ENCODE data around the gene MYORG. TPM values are rescaled to one million over a fixed set of nuclear protein-coding genes. Genes with fewer than 3 reads are reported as not detected.
"Not testable (repeated sequence)": the region's sequence is repeated elsewhere in the genome, so short reads cannot be mapped to it uniquely, and the experiment has no call there.

MYORG gene
- total RNA-seq, 2 experiments from 2014 or later = 3.3 to 3.8 TPM

DNA sequence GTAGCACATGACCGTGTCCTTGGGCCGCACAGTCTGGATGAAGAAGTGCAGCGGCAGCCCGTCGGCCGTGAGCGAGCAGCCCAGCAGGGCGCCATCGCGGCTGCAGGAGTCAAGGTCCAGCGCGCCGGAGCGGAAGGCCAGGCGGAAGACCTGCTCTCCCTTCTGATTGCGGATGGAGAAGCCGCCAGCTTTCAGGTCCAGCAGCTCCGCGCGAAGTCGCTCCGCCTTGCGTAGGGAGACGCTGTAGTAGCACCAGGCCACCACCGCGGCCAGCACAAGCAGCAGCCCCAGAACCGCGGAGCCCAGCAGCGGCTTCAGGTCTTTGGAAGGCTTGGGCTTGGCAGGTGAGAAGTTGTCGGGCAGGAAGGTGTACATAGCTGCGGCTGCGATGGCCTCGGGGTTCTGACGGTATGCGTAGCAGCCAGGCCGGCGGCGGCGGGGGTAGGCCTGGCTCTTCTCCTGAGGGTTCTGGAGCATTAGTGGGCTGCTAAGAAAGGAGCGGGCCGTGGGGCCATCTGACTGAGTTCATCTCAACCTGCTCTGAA is 4.2 kb downstream of the MYORG start:
- CTCF ChIA-PET = interaction anchor here (0.6 to 1.1 kb wide), 2 partner anchors 15 to 97 kb away, joined by 3 to 5 read pairs; no protein-coding TSS in a partner anchor
- POLR2A ChIA-PET = no interaction called here

DNA sequence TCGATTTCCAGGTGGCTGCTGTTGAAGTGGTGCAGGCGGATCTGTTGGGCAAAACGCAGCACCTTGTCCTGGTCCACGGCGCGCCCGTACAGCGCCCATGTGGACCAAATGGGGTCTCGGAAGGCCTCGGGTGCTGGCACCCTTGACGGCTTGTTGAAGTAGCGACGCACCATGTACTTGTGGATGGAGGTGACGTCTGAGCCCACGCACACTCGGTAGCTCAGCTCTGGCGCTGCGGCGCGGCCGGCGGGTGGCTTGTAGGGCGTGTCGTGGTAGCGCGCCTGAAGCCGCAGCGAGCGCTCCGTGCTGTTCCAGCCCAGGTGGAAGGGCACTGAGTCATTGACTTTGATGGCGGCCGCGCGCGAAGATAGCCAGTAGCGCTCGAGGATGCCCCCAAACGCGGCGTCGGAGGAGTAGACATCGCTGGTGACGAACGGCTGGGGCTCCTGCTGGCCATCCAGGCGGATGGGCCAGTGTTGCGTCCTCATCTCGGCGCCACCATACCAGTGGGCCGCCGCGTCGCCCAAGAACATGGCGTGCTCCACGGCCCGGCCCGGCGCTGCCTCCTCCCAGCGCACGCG is 4.7 kb downstream of the MYORG start:
- POLR2A ChIA-PET = no interaction called here
- CTCF ChIA-PET = interaction anchor here (1.1 kb wide), 1 partner anchor 15 kb away, joined by 3 read pairs; no protein-coding TSS in a partner anchor

DNA sequence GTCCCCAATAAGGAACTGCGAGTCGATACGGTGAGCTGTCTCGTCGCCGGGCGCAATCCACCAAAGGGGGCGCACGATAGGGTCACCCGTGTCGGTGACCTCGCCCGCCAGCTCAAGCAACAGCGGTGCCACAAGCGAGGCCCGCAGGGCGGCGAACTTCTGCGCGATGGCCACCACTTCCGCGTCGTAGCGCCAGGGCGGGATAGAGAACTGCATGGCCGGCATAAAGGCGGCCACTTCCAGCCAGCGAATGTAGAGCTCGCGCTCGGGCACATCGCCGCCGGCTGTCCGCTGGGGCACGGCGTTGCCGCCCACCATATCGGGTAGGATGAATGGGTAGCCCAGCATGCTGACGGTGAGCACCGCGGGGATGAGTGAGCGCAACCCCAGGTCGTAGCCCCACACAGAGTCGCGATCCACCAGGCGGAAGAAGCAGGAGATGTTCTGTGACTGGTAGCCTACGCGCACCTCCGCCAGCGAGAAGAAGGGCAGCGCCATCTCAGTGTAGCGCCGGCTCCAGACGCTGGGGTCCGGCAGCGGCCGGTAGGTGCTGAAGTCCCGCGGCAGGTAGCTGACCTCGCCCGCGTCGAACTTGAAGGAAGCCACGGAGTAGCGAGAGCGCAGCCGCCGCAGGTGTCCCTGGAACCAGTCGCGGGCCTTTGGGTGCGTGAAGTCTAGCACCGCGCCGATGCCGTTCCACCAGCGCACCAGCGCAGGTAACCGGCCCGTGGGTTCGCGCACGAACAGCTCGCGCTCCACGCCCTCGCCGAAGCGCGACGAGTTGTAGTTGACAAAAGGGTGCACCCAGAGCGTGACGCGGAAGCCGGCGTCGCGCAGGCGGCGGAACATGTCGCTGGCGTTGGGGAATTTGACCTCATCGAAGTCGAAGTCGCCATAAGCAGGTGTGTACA is 5.5 kb downstream of the MYORG start:
- CTCF ChIA-PET = no interaction called here
- POLR2A ChIA-PET = no interaction called here

DNA sequence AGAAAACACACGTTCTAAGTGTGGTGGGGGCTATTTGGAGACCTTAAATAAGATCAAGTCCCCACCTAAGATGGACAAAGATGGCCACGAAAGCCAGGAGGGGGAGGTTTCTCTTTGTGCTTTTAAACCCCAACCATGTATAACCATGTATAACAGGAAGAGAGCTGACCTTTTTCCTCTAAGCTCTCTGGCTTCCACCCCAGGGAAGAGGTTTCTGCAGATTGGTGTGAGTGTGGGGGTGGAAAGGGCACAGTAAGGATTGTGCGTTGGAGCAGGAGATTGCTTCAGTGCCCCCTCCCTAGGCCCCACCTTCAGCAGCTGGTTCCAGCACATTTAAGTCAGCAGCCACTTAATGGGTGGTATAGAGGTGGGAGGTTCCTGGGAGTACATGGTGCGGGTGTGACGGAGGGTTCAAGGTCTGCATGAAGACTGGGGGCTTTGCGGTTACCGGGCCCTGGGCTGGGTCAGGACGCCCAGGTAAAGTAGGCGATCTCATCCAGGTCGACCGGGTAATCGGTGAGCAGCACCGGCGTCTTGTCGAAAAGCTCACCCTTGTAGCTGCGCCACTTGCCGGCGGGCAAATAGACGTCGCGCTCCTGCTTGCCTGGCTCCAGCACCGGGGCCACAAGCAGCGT is 6.2 kb downstream of the MYORG start:
- POLR2A ChIA-PET = no interaction called here

DNA sequence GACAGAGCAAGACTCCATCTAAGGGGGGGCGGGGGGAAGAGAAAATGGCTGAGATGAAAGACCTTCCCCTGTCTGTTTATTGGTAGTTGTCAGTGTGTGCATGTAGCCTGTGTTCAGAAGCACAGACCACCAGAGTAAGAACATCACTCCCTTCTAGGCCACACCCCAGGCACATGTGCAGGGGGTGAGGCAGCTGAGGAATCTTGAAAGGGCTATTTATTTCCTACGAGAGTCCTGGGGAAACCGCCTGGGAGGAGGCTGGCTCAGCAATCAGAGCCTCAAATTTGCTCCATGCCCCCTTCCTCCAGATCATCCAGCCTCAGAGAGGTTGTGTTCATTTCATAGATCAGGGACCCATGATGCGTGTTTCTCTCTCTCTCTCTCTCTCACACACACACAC is 7.1 kb downstream of the MYORG start:
- CTCF ChIA-PET = interaction anchor here (0.6 kb wide), 1 partner anchor 25 kb away, joined by 4 read pairs; no protein-coding TSS in a partner anchor
- POLR2A ChIA-PET = no interaction called here

More for the DNA sequence above, 6.2 kb downstream of the MYORG start:
- CTCF ChIA-PET = no interaction called here

DNA sequence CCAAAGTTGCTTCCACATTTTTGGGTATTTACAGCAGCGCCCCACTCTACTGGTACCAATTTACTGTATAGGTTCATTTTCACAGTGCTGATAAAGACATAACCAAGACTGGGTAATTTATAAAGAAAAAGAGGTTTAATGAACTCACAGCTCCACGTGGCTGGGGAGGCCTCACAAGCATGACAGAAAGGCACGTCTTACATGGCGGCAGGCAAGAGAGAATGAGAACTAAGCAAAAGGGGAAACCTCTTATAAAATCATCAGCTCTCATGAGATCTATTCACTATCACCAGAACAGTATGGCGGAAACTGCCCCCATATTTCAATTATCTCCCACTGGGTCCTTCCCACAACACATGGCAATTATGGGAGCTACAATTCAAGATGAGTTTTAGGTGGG is 7.9 kb downstream of the MYORG start:
- CTCF ChIA-PET = interaction anchor here (0.6 kb wide), 1 partner anchor 26 kb away, joined by 4 read pairs; no protein-coding TSS in a partner anchor
- POLR2A ChIA-PET = not testable (repeated sequence)

DNA sequence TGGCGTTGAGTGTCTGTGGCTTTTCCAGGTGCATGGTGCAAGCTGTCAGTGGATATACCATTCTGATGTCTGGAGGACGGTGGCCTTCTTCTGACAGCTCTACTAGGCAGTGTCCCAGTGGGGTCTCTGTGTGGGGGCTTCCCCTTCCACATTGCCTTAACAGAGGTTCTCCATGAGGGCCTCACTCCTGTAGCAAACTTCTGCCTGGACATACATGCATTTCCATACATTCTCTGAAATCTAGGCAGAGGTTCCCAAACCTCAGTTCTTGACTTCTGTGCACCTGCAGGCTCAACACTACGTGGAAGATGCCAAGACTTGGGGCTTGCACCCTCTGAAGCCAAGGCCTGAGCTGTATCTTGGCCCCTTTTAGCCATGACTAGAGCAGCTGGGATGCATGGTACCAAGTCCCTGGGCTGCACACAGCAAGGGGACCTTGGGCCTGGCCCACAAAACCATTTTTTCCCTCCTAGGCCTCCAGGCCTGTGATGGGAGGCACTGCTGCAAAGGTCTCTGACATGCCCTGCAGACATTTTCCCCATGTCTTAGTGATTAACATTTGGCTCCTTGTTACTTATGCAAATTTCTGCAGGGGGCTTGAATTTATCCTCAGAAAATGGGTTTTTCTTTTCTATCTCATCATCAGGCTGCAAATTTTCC is 8.8 kb downstream of the MYORG start:
- CTCF ChIA-PET, POLR2A ChIA-PET: not testable (repeated sequence)

DNA sequence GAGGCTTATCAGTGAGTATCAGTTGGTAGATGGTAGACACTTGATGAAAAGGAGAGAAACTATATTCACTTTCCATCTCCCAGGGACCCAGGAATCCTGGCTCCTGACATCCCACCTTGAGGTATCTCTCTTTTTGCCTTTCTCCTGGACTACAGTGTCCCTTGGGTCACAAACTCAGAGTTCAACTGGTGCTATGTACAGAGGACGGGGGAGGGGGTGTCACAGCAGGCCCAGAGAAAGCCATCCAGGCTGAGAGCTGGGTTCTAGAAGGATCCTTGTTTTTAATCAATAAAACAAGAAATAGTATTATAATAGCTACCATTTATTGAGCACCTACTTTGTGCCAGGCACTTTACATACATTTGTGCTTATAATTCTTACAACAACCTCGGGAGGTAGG is 10.3 kb downstream of the MYORG start:
- CTCF ChIA-PET = interaction anchor here (1.1 kb wide), 1 partner anchor 9 kb away, joined by 3 read pairs; no protein-coding TSS in a partner anchor

DNA sequence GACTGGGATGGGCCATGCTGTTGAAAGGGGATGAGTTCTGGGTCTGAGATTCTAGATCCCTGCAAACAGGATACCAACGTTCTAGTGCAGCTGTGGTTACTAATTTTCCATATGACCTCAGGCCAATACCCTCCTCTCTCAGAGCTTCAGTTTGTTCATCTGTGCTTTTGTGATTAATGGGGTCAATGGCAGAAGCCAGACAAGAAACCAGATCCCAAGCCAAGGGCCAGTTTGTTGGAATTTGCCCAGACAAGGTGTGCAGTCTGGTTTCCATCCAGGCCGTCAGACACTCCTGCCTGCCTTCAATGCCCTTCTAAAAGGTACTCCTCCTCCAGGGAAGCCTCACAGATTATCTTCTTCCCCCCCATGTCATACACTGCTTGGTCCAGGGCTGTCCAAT is 11.4 kb downstream of the MYORG start:
- POLR2A ChIA-PET = no interaction called here

More for the DNA sequence above, 10.3 kb downstream of the MYORG start:
- POLR2A ChIA-PET = no interaction called here

DNA sequence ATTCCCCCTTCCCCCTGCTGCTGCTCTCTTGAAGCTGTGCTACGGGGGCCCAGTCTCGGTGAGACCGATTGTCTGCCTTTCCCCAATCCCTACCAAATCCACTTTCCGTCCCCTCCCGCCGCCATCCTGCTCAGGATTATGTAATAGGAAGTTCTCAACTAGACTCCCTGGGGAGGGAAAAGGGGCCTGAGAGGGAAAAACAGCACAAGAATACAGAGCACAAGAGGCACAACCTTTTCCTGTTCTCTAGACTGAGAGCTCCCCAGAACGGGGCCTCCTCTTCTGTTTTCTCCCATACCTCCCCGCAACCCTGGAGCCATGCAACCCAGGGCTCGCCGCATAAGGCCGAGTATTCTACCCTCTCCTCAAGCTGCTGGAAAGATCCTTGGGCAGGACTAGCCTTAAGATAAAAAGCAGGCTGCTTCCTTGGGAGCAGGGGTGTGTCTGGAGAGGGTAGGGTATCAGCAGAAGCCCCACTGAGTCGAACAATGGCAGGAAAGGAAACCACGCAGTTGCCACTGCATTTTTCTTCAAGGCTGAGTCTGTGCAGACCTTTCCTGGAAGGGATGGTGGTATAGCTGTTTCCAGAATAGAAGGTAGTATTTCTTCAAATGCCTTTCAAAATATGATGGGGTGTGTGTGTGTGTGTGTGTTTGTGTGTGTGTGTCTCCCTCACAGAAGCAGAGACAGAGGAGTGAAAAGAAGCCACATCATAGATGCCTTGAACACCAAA is 12.9 kb downstream of the MYORG start:
- CTCF ChIA-PET = no interaction called here
- POLR2A ChIA-PET = no interaction called here

More for the DNA sequence above, 11.4 kb downstream of the MYORG start:
- CTCF ChIA-PET = no interaction called here

DNA sequence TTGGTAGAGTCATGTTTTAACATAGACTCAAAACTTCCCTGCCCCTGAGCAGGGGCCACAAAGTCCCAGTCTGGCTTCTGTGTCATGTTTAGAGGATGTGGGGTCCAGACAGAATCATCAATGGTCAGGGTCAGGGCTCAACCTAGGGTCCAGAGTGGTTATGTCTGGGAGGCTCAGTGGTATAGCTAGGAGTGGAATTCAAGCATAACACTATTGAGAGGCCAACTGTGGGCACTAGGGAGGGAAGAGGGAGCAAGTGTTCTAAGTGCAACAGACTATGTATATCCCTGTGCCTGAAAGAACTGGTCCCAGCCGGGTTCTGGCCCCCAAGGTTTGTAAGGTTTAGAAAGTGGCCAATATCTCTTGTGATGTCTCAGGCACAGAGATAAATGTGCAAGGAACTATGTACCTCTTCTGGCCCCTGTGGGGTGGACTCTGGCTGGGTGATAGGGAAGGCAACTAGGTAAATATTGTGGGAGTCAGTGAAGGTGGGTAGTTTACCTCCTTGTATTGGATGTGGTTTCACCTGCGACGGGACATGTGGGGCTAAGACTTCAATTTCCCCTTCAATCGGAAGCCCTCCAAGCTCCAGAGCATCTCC is 14.0 kb downstream of the MYORG start:
- ChIA-PET CTCF (interaction anchor here (0.8 kb wide), 1 partner anchor 217 kb away, joined by 3 read pairs; no protein-coding TSS in a partner anchor), POLR2A (no interaction called here)

DNA sequence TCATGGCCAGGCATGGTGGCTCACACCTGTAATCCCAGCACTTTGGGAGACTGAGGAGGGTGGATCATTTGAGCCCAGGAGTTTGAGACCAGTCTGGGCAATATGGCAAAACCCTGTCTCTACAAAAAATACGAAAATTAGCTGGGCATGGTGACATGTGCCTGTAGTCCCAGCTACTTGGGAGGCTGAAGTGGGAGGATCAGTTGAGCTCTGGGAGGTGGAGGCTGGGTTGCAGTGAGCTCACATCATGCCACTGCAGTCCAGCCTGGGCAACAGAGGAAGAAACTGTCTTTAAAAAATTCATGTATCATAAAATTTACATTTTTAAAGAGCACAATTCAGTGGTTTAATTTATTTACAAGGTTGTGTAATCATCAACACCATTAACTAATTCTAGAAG is 23.7 kb downstream of the MYORG start:
- CTCF ChIA-PET = not testable (repeated sequence)
- POLR2A ChIA-PET = interaction anchor here (0.7 kb wide), 1 partner anchor 186 kb away, joined by 3 read pairs; no protein-coding TSS in a partner anchor

DNA sequence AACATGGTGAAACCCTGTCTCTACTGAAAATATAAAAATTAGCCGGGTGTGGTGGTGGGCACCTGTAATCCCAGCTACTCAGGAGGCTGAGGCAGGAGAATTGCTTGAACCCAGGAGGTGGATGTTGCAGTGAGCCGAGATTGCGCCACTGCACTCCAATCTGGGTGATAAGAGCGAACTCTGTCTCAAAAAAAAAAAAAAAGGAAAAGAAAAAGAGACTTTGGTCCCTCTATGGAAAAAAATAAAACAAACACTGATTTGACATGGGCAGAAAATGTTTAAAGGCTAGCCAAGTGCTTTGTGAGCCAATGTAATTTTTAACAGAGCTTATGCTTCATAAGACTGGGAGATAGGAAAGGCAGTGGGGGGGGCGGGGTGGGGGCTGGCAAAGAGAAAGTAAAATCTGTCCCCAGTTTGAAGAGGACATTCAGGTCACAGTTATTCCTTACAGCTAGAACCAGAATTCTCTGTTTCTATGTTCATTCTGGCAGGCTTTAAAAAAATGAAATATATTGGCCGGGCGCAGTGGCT is 24.5 kb downstream of the MYORG start:
- POLR2A ChIA-PET = interaction anchor here (0.7 kb wide), 1 partner anchor 186 kb away, joined by 3 read pairs; no protein-coding TSS in a partner anchor
- CTCF ChIA-PET = not testable (repeated sequence)

DNA sequence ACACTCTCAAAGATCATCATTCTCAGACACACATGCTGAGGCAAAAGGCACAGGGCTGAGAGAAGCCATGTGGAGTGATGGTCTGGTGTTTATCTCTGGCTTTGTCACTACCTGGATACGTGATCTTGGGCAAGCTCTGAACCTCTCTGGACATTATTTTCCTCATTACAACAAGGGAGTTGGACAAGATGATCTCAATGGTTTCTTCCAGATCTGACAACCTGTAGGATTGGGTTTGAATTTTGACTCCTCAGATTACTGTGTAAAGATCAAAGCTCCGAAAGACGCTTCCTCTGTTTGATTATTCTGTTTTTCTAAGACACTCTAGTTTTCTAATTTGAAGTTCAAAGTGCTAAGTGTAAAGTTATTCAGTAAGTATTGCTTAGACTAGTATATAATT is 27.4 kb downstream of the MYORG start:
- CTCF ChIA-PET = no interaction called here

DNA sequence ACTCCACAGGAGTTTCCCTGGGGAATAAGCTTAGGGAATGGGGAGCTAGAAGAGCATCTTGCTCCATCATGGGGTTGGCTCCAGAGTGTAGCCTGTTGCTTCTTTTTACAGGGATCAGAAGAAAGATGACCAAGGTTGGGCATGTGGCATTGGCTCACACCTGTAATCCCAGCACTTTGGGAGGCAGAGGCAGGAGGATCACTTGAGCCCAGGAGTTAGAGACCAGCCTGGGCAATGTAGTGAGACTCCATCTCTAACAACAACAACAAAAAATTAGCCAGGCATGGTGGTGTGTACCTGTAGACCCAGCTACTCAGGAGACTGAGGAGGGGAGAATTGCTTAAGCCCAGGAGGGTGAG is 28.9 kb downstream of the MYORG start:
- CTCF ChIA-PET = interaction anchor here (0.6 to 0.7 kb wide), 2 partner anchors 301 to 350 kb away, joined by 3 to 5 read pairs; no protein-coding TSS in a partner anchor
- POLR2A ChIA-PET = no interaction called here

More for the DNA sequence above, 27.4 kb downstream of the MYORG start:
- POLR2A ChIA-PET = no interaction called here

DNA sequence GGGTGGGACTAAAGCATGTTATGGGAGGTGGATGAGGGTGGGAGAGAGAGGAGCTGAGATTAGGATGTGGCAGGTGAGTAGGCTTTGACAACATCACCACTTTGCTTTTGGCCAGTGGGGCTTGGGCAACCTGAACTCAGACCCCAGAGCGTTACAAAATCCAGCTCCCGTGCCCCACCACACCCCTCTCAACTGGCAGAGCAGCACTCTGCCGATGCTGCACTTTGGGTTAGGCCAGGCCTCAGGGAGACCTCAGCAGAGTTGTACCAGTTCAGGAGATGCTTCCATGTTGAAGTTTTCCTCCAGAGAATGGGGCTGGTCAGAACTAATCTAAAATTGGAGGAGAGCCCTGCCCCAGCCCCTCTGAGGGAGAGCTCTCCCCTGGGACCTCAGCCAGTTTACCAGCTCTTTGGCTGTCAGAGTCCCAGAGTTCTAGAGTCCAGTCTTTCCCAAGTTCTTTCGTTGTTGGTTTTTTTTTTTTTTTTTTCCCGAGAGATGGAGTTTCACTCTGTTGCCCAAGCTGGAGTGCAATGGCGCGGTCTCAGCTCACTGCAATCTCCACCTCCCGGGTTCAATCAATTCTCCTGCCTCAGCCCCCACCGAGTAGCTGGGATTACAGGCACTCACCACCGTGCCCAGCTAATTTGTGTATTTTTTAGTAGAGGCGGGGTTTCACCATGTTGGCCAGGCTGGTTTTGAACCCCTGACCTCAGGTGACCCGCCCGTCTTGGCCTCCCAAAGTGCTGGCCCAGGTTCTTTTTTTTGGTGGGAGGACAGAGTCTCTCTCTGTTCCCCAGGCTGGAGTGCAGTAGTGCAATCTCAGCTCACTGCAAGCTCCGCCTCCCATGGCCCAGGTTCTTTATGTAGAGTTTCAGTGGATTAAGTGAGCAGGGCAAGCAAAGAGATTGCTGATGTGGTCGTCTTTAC is 29.6 kb downstream of the MYORG start:
- ChIA-PET CTCF (interaction anchor here (0.6 to 0.7 kb wide), 2 partner anchors 301 to 351 kb away, joined by 3 to 5 read pairs; no protein-coding TSS in a partner anchor), POLR2A (interaction anchor here (0.6 kb wide), 1 partner anchor 30 kb away, joined by 3 read pairs; the partner anchor contains the start of gene MYORG)

DNA sequence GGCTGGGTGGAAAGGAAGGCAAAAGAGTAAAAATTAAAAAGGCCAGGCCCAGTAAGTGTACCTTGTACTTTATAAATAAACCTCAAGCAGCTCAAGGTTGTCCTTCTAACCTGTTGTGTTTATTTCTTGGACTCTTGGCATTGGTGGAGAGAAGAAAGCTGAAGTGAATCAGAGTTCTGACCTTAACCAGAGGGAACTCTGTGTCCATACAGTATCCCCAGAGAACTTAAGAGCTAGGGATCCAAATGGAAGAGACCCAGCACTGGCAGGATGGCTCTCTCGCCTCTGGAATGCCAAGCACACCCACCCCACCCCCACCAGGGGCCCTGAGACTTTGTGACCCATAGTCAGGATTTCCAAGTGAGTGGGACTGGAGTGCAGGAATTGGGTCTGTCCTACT is 33.1 kb downstream of the MYORG start:
- CTCF ChIA-PET = no interaction called here
- POLR2A ChIA-PET = no interaction called here
